Non-pigmented ciliary epithelial cell (primary cell): Measurements from ENCODE around the gene SPRY1.
A peak's percentile ranks its signal among the peaks of the same experiment; 100 is the strongest.

ENCODE experiments used
- DNase-seq: peaks from one replicate; pipeline ENCODE4 v3.0.0-alpha.2; 2010; ENCODE audit warnings: low read depth

The SPRY1 gene

DNA sequence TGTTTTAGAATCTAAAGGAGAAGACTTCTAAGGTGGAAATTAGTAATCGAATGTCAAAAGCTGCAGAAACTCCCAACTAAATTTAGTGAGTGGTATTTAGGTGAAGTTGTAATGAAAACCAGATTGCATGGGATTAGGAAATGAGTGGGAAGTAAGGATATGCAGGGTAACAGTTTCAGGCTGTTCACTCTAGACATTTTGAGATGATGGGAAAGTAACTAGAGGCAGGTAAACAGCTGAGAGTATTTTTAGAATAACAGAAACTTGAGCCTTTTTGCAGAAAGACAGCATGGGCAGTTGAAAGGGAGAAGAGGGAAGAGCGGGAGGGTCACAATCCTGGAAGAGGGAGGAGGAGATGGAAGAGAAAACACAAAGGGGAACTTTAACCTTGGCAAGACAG is 12.7 kb downstream of the SPRY1 start:
- no peak for DNase-seq

DNA sequence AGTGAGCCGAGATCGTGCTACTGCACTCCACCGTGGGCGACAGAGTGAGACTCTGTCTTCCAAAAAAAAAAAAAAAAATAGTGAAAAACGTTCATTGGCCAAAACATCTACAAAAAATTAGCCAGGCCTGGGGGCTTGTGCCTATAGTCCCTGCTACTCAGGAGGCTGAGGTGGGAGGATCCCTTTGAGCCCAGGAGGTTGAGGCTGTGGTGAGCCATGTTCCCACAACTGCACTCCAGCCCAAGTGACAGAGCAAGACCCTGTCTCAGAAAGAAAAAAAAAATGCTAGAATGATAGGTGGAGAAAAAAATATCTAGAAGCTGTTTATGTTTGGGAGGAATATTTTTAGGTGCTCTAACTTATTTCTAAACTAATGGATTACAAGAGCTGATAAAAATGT is 14.9 kb downstream of the SPRY1 start:
- no peak for DNase-seq

DNA sequence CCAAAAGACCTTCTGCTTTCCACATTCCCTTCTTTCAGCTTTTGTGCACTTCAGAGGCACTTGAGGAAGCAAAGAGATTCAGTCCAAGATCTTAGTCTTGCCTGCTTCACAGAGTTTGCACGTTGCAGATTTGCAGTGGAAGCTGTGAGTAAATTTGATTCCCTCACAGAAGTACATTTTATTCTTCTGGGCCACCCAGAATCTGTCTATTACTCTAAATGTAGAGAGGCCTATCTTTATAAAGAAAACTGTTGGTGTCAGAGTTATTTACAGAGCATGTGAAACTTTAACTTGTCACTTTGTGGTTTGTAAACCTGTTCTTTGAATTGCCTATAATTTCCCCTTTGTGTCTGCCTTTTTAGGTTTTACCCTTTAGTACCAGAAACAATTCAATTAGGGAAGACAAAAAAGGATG is 15.5 kb downstream of the SPRY1 start:
- DNase-seq = no peak

DNA sequence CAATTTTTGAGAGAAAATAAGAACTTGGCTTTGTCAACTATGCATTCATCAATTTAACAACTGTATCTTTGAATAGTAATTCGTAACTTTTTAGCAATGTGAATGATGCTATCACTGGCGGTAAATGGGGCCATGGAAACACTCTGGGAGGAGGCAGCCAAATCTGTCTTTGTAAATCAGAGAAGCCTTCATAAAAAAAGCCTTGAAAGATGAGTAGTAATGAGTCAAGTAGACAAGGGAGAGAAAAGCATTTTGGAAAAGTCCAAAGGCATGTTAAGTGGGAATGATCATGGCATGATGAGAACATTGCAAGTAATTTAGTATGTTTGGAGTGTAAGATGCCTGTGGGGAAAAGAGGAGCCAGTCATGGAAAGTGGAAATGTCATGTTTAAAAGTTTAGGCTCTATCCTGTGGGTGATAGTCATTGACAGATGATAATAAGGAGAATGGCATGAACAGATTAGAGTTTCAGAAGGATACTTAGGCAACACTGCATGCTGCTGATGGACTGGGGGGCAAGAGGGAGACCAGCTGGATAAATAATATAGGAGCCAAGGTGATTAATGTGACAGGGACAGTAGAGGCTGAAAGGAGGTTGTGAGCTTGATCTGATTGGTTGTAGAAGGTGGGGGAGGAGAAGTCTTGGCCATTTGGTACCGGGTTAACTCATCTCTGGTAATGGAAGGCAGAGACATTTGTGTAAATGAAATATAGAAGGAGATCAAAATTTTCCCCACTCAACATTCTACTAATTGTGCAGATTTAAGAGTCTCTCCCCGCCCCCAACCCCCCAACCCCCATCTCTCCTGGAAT is 16.3 kb downstream of the SPRY1 start:
- no peak for DNase-seq

DNA sequence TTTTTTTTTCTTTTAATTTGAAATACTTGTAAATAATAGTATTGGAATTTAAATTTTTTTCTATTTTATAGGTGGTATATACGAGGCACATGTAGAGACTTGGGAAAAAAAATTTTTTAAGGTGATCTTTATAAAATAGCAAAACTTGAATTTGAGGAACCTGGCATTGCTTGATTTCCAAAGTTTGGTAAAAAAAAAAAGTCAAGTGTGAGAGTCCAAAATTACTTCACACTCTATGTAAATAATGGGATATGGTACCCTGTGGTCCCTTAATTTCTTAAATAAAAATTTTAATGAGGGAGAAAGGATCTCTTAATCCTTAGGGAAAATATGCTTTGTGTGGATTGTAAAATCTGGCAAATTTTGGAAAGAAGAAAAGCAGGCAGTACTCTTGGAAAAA is 19.0 kb downstream of the SPRY1 start:
- no peak for DNase-seq

DNA sequence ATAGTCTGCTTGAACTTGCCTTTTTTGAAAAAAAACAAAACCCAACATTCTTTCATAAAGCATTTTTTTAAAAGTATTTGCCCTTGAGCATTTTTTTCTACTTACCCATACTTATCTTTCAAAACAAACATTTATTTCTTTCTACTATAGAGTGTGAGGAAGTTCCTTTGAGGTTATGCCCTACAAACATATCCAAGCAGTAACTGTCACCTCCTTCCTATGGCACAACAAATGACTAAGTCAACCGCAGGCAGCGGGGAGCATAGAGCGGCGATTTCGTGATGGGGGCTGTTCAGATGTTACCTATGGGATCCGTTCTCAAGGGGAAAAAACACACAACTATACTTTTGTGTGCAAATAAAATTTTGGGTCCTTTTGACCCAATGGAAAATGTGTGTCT is 19.4 kb downstream of the SPRY1 start:
- DNase-seq = no peak

DNA sequence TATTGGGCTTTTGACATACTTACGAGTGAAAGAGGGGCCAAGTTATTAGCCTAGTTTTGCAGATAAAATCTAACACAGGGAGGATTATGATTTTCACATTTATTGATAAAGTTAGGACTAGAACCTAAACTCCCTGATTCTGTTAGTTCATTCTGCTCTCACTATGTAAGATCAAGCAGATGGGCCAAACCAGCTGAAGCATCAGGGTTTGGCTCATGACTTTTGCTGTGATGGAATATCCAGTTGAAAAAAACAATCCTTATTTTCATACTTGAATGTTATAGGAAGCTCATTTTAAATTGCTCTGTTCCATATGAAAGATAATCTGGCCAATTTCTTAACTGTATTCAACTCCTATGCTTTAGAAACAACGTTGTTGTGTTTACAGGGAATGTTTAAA is 21.2 kb downstream of the SPRY1 start:
- no peak for DNase-seq

DNA sequence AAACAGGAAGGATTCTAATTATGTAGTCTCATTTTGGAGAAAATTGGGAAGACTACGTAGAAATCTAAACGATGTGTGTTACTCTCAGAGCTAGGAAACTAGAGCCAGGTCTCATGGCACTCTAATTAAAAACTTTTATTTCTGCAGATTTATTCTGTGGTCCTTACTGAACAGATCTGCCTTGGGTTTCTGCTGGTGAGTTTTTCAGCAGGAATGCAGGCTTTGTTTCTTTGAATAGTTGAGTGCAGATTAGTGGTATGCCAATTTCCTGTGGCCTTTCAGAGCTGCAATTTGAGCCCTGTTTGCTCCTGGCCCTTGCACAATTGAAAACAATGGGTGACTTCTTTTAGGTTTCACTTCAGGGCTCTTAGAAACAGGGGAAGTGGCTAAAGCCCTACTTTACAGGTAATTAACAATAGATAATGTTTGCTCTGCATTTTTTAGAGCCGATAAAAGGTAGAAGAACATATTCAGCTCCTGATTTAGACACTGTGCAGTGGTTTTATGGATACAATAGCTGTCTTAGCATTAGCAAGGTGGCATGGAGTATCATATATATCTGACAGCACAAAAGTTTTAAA is 21.8 kb downstream of the SPRY1 start:
- peak; percentile 85 for DNase-seq

DNA sequence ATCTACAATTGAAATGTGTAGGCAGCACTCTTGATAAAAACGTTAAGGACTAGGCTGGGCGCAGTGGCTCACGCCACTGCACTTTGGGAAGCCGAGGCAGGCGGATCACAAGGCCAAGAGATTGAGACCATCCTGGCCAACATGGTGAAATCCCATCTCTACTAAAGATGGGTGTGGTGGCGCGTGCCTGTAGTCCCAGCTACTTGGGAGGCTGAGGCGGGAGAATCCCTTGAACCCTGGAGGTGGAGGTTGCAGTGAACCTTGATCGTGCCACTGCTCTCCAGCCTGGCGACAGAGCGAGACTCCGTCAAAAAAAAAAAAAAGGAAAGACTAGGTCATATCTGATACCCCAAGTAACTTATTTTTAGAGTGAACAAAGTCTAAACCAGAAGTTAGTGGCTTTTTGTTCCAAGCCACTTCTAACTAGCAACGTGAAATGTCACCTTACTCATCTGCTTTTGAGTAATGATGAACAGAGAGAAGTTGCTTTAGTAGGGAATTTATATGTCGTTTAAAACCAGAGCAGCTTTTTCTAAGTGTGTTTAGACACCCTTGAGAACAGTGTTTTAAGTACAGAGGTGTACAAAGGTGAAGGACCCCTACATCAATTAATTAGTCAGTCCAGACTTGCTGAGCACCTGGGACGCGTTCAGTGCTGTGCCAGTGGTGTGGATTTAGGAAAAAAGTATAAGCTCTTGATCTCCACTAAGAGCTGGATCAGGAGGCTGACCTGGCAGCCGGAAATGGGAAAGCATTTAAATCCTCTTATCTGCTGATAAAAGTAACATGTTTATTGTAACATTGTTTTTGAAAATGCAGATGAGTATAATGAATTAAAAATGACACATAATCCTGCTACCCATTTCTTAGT is 23.5 kb downstream of the SPRY1 start:
- no peak for DNase-seq

DNA sequence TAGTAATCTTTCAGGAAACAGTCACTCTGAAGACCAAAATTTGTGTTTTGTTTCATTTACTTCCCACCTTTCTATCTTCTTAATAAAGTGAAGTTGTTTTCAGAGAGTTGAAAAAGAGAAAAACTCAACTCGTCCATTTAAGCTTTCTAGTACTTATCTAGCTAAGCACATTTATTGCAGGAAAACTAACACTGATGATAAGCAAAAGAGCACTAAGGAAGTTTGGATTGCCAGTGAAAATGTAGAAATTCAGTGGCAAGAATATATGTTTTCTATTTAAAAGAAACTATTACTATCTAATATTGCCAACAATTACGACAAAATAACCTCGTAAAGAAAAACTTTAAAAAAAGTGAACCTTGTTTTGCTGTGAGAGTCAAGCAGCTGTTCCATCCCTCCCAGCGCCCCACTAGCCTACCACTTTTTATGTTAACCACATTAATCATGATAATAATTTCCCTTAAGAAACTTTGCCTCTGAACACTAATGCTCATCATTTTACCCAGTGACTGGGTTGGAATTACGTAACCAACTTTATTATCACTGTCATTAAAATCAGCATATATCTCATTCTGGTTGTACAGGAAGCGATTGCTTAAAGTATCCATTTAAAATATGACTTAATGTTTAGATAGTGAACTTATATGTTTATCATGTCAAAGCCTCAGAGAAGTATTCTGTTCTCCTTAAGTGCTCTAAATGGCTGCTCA is 24.8 kb downstream of the SPRY1 start:
- no peak for DNase-seq

DNA sequence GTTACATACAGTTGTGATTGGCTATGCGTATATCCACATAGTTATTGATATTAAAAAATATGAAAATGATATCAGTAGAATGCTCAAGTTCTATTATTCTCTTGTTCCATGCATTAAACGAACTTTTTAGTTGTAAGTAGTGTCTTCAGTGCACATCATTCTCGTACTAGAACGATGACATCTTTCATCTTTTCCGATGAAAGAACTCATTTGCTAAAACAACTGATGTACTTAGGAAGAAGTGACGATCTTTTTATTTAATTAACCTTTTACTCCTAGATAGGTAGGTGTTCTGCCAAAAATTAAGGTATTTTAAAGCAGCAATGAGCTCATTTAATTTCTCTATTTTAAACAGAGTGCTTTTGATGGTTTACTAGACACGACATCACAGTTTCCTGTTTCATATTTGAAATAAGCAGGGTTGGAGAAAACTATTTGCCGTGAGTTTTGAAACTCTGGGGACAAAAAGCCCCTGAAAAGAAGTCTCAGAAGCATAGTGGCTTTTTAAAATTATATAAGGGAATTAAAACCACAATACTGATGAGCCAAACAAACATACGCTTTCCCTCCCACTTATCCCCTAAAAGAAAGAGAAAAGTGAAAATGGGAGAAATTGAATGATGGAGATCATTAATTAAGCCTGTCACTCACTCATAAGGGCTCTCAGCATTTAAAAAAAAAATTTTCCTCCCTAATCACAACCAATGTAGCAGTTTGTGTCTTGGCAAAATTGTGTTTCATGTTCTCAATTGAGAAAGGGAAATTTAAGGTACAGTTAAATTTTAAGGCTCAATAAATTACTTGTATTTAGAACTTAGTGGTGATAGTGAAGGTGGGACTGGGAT is 25.6 kb downstream of the SPRY1 start:
- DNase-seq = no peak

DNA sequence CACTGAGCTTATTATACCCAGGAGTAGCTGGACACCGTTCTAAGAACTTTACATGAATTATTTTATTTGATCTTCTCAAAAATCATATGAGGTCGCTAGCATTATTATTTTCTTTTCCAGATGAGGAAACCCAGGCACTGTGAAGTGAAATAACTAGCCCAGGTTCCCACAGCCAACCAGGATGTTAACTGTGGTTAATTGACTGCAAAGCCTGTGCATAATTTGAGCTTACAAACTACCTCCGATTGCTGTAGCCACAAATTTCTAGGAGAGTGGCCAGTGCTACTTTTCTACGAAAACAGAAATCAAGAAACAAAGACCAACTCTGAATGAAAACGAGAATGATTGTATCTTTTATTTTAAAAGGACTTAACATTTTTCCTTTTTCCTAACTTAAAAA is 27.2 kb downstream of the SPRY1 start:
- no peak for DNase-seq

DNA sequence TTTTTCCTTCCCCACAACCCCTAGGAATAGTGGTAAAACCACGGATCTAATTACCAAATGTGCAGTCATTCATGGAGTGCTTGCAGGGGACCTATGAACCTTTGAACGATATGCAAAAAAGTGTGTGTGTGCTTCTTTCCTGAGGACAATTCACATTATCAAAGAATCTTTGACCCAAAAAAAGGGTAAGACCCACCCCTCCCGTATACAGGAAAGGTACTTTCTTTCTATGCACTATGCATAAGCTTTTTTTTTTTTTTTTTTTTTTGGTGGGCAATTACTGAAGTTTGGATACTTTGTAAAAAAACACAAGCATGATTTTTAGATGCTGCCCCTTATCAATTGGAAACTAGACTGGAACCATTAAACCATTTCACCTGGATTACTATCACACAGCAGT is 31.4 kb downstream of the SPRY1 start:
- DNase-seq = no peak

DNA sequence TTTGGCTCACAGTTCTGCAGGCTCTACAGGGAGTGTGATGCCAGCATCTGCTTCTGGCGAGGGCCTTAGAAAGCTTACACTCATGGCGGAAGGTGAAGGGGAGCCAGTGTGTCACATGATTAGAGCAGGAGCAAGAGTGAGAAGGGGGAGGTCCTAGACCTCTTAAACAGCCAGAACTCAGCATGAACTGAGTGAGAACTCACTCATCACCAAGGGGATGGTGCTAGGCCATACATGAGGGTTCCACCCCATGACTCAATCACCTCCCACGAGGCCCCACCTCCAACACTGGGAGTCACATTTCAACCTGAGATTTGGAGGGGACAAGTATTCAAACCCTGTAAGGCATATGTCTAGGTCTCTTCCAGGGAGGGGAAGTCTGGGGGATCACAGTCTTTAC is 33.4 kb downstream of the SPRY1 start:
- DNase-seq = no peak

DNA sequence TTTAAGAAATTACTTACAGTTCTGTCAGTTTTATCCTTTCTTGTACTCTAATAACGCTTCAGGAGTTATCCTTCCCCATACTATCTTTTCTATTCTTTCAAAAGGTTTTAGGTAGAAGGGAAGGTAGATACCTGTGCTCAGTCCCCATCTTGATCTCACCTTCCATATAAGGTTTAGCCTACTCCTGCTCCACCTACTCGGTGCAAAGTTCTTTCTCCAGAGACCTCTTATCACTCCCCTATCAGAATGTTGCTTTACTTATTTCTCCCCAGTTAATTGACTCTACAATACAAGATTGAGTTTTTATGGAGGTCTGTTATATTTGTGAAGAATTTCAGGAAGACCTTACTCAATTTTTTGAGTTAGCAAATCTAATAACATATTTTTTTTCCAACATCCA is 33.9 kb downstream of the SPRY1 start:
- DNase-seq = no peak

DNA sequence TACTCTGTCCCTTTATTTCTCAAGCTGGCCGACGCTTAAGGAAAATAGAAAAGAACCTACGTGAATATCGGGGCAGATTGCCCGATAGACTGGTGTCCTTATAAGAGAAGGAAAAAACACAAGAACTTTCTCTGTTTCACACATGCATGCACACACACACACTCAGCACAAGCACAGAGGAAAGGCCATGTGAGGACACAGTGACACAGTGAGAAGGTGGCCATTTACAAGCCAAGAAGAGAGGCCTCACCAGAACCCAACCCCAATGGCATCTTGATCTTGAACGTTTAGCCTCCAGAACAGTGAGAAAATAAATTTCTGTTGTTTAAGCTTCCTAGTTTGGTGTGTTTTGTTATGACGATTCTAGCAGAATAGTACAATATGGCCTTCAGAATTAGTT is 37.0 kb downstream of the SPRY1 start:
- no peak for DNase-seq

DNA sequence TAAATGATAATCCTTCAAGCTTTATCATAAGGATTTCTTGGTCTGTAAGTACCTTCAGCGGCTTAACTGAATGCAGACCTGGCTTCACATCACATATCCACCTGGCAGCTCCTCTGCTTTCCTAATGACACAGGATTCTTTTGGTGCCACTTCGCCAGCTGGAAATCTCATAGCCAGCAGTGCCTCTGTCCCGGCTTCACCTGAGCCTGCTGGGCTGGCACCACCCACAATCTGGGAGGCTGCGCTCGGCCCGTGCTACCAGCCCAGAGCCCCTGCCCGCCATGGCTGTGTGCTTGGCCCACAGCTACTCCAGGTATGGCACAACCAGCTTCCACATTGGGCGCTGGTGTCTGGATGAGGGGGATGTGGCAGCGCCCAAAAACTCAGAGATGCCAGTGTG is 37.4 kb downstream of the SPRY1 start:
- no peak for DNase-seq

DNA sequence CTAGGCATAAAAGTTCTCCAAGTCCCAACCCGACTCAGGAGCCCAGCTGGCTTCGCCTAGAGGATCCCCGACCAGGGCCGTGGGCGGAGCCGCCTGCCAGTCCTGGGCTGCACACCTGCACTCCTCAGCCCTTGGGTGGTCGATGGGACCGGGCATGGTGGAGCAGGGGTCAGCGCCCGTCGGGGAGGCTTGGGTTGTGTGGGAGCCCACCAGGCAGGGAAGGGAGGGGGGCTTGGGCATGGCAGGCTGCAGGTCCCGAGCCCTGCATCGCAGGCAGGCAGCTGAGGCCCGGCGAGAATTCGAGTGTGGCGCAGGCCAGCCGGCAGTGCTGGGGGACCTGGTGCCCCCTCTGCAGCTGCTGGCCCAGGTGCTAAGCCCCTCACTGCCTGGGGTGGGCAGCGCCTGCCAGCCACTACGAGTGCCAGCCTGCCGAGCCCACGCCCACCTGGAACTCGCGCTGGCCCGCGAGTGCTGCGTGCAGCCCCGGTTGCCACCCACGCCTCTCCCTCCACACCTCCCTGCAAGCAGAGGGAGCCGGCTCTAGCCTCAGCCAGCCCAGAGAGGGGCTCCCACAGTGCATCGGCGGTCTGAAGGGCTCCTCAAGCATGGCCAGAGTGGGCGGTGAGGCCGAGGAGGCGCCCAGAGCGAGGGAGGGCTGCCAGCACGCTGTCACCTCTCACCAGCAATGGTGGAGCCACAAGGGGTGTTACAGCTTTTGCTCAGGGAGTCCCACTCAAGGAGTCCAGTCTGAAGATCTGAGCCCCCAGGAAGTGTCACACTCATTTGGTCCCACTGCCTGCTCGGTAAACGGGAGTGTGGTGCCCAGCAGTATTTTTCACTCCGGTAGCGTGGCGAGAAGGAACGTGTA is 38.9 kb downstream of the SPRY1 start:
- no peak for DNase-seq

DNA sequence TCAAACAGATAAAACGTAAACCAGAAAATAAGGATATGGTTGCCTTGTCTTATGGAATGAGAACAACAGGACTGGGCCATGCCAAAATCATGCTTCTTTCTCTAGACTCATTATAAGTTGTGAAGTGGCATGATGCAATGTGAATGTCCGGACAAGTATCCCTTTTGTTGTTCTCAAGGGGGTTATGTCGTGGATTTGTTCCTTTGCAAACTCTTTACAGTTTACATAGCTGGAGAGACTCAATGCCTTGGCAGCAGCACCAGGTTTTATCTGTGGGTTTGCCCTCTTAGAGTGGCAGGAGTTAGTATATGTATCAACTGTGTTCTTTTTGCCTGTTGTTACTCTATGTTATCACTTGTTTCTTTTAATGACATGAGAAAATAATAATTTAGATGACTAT is 41.4 kb downstream of the SPRY1 start:
- no peak for DNase-seq
